CD14-positive monocyte (primary cell): ENCODE data around the gene ACSS1. TPM values are rescaled to one million over a fixed set of nuclear protein-coding genes. Genes with fewer than 3 reads are reported as not detected.

Experiments used
- DNase-seq, 3 donors: peaks; one replicate each; pipeline ENCODE4 v3.0.0-alpha.2; 2011 to 2022
- H2AFZ ChIP-seq: 2 replicates; pipeline ENCODE4 v1.6.0; 2012; ENCODE audit warnings: mild to moderate bottlenecking, low read depth, low read length, inconsistent platforms; ENCODE audit not compliant: insufficient read depth, poor library complexity, severe bottlenecking
- H3K27ac ChIP-seq, 2 donors: 1 replicate in 1 of 2; 2 replicates in 1 of 2; pipeline ENCODE4 v1.5.1; 2012 to 2013; ENCODE audit warnings: low read length in 2 of 2, control low read depth in 1 of 2, inconsistent platforms in 1 of 2, low read depth in 1 of 2, mild to moderate bottlenecking in 1 of 2
- H3K27me3 ChIP-seq, 2 donors: one replicate each; pipeline versions ENCODE4 v1.6.0 to v1.6.1; 2011 to 2013; ENCODE audit warnings: low read length in 2 of 2; ENCODE audit not compliant: control insufficient read depth in 2 of 2, insufficient read depth in 2 of 2
- H3K36me3 ChIP-seq, 2 donors: replicated peaks in 1 of 2; 1 replicate in 1 of 2; 2 replicates in 1 of 2; pipeline versions ENCODE4 v1.5.1 to v1.6.1; 2012 to 2013; ENCODE audit warnings: low read length in 2 of 2, control low read depth in 1 of 2, inconsistent platforms in 1 of 2, mild to moderate bottlenecking in 1 of 2; ENCODE audit not compliant: insufficient read depth in 2 of 2, control insufficient read depth in 1 of 2
- H3K4me1 ChIP-seq, 2 donors: 1 replicate in 1 of 2; 2 replicates in 1 of 2; pipeline versions ENCODE4 v1.5.1 to v1.6.1; 2012 to 2013; ENCODE audit warnings: low read length in 2 of 2, control low read depth in 1 of 2, inconsistent platforms in 1 of 2, mild to moderate bottlenecking in 1 of 2, moderate library complexity in 1 of 2; ENCODE audit not compliant: insufficient read depth in 2 of 2, control insufficient read depth in 1 of 2
- H3K4me2 ChIP-seq: replicated peaks from 2 replicates; pipeline ENCODE3; 2012; ENCODE audit warnings: low read length, moderate library complexity, mild to moderate bottlenecking; ENCODE audit not compliant: poor library complexity, severe bottlenecking; ENCODE audit errors: extremely low read depth
- H3K4me3 ChIP-seq, 3 experiments: fragments of 200-600 bp in 1 of 3; sonication (generic) in 1 of 3; replicated peaks in 1 of 3; 1 replicate in 2 of 3; 2 replicates in 1 of 3; pipeline ENCODE4 v1.5.1; 2011 to 2013; ENCODE audit warnings: low read length in 3 of 3, mild to moderate bottlenecking in 3 of 3, control low read depth in 2 of 3, low read depth in 2 of 3, inconsistent platforms in 1 of 3, moderate library complexity in 1 of 3
- H3K79me2 ChIP-seq: 2 replicates; pipeline ENCODE4 v1.6.0; 2012; ENCODE audit warnings: mild to moderate bottlenecking, control low read depth, inconsistent platforms, low read length, moderate library complexity; ENCODE audit not compliant: insufficient read depth
- H3K9ac ChIP-seq: 2 replicates; pipeline ENCODE4 v1.6.0; 2017; ENCODE audit warnings: low read length, mild to moderate bottlenecking; ENCODE audit not compliant: insufficient read depth, poor library complexity, severe bottlenecking
- H3K9me3 ChIP-seq, 2 donors: replicated peaks in 1 of 2; 1 replicate in 1 of 2; 2 replicates in 1 of 2; pipeline versions ENCODE4 v1.5.1 to v1.6.1; 2012 to 2013; ENCODE audit warnings: low read length in 2 of 2, control low read depth in 1 of 2; ENCODE audit not compliant: control insufficient read depth in 1 of 2, insufficient read depth in 1 of 2
- H4K20me1 ChIP-seq: 2 replicates; pipeline ENCODE4 v1.6.0; 2012; ENCODE audit warnings: mild to moderate bottlenecking, low read length, control low read depth, moderate library complexity; ENCODE audit not compliant: insufficient read depth
- H3K27ac Mint-ChIP-seq, 7 donors: one replicate each; pipeline ENCODE4 v1.8.0; 2020; ENCODE audit warnings: mild to moderate bottlenecking in 7 of 7, mixed read lengths in 7 of 7, moderate library complexity in 6 of 7, inconsistent platforms in 2 of 7
- H3K27me3 Mint-ChIP-seq, 3 donors: one replicate each; pipeline ENCODE4 v1.8.0; 2021 to 2022; ENCODE audit warnings: low read depth in 3 of 3, mild to moderate bottlenecking in 3 of 3, mixed read lengths in 3 of 3, moderate library complexity in 3 of 3, inconsistent platforms in 1 of 3
- H3K36me3 Mint-ChIP-seq, 2 donors: one replicate each; pipeline ENCODE4 v1.8.0; 2020; ENCODE audit warnings: mixed read lengths in 2 of 2, inconsistent platforms in 1 of 2, mild to moderate bottlenecking in 1 of 2
- H3K4me1 Mint-ChIP-seq: one replicate; pipeline ENCODE4 v1.8.0; 2020; ENCODE audit warnings: mild to moderate bottlenecking, mixed read lengths
- H3K4me3 Mint-ChIP-seq, 2 donors: one replicate each; pipeline ENCODE4 v1.8.0; 2020; ENCODE audit warnings: mild to moderate bottlenecking in 2 of 2, mixed read lengths in 2 of 2, moderate library complexity in 1 of 2
- H3K9me3 Mint-ChIP-seq, 7 donors: one replicate each; pipeline ENCODE4 v1.8.0; 2020 to 2022; ENCODE audit warnings: mixed read lengths in 7 of 7, mild to moderate bottlenecking in 6 of 7, moderate library complexity in 6 of 7, inconsistent platforms in 2 of 7
- CTCF ChIP-seq: fragments of 200-600 bp; IDR thresholded peaks from one replicate; pipeline ENCODE4 v1.8.0; 2022; ENCODE audit warnings: antibody characterized with exemption, mild to moderate bottlenecking
- WGBS: methylation state at CpG from one replicate; pipeline ENCODE4 v1.1.5; 2013; ENCODE audit warnings: missing lambda C conversion rate; ENCODE audit not compliant: insufficient coverage; 5-methylcytosine and 5-hydroxymethylcytosine counted together
- intact Hi-C, 2 donors: fragments of 100-400 bp; cut with micrococcal nuclease; formaldehyde crosslinking; loops; one replicate each; pipeline versions ENCODE4 v1.15.0 to v1.15.1; 2023
- polyA plus RNA-seq, 3 donors: library from polyadenylated mRNA; depleted of rRNA in 1 of 3; unstranded in 2 of 3; stranded (reverse) in 1 of 3; fragments of 300-500 nt in 2 of 3; fragments of >200 nt in 1 of 3; fragmentation: Illumina TruSeq in 2 of 3; gene quantifications; 1 replicate in 2 of 3; 2 replicates in 1 of 3; pipeline ENCODE4 v1.2.3, GENCODE V29; 2012 to 2021

The ACSS1 gene
- polyA plus RNA-seq, 3 donors: 26.6 to 32.0 (median 27.6) TPM

- H4K20me1 ChIP-seq: peaks cover 48% of the 10 kb centered on the region
- H3K79me2 ChIP-seq: peaks cover 44% of the 10 kb centered on the region
- Mint-ChIP-seq H3K36me3 (peaks cover 0 to 9% of the 10 kb centered on the region in 2 donors), H3K27ac (peak overlapping the region in 1 of 7 donors; percentile 37), H3K4me3 (no peak overlapping the region), H3K9me3 (peaks cover 0 to 2% (median 0%) of the 10 kb centered on the region in 7 donors), H3K4me1 (peaks cover 50% of the 10 kb centered on the region), H3K27me3 (peaks cover 0 to 6% (median 0%) of the 10 kb centered on the region in 3 donors)
- H3K9me3 ChIP-seq: no peaks in the 10 kb centered on the region
- no peaks in the 10 kb centered on the region for H3K27me3 ChIP-seq
- whole genome bisulfite sequencing: 92% methylated on average over 7 of the region's 10 CpGs
- no peak overlapping the region for H3K9ac ChIP-seq
- no peak overlapping the region for H2AFZ ChIP-seq
- H3K4me2 ChIP-seq: no peak overlapping the region
- no peak for TF ChIP-seq CTCF
- peak in 1 of 3 donors; percentile 28 for DNase-seq
- H3K4me1 ChIP-seq: peaks cover 39 to 47% of the 10 kb centered on the region in 2 donors
- no peak overlapping the region for H3K27ac ChIP-seq
- H3K4me3 ChIP-seq: no peak overlapping the region
- intact Hi-C loops: loop anchor here in 1 of 2 donors (5.0 to 10.0 kb wide), 2 partner anchors 192 to 340 kb away; partner anchors contain the start of genes ABHD12 and PYGB
- H3K36me3 ChIP-seq: peaks cover 2 to 7% of the 10 kb centered on the region in 2 donors
Measured at GRCh38 chr20:25054995-25055629, 2.8 kb downstream of the ACSS1 start.

DNA sequence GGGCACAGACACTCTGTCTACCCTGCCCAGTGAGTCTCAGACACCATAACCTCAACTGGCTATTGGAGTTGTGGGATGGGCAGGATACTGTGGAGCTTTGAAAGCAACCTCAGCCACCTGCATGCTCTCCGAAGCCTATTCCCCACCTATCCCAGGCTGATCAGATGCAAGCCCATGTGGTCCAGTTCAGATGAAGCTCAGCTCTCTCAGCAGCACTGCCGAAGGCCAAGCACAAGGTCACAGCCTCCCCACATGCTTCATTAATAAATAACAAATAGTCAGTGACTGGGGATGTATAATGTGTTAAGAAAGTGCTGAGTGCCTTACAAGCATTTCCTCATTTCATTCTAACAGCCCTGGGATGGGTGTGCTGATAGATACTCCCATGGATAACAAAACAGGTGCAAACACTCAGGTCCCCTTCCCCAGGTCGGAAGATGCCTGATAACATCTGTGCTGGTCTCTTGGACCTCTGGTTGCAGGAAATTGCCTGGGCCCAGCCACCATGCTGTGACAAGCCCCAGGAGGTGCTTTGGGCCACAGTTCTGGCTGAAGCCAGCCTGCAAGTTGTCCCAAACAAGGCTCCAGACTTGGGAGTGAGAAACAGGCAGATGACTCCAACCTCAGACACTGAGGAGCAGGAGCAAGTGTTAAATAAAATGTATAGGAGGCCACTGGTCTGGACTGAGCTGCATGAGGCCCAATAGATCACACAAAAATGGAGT is 3.7 kb downstream of the ACSS1 start:
- peaks cover 2 to 7% of the 10 kb centered on the region in 2 donors for H3K36me3 ChIP-seq
- H2AFZ ChIP-seq: no peak overlapping the region
- H3K4me3 ChIP-seq: no peak overlapping the region
- no peak for TF ChIP-seq CTCF
- H3K4me3 Mint-ChIP-seq: no peak overlapping the region
- intact Hi-C loops: loop anchor here in 1 of 2 donors (10.0 kb wide), 1 partner anchor 341 kb away; the partner anchor contains the start of gene ABHD12
- H3K27ac Mint-ChIP-seq: peak overlapping the region in 3 of 7 donors; percentile 24 to 67 (median 50)
- no peak for DNase-seq
- peaks cover 56% of the 10 kb centered on the region for H4K20me1 ChIP-seq
- no peak overlapping the region for H3K9ac ChIP-seq
- no peaks in the 10 kb centered on the region for H3K27me3 Mint-ChIP-seq
- no CpG with 5 or more reads among the region's 3 CpGs for WGBS
- peak overlapping the region in 1 of 2 donors; percentile 56 for H3K27ac ChIP-seq
- H3K4me1 ChIP-seq: peaks cover 39 to 47% of the 10 kb centered on the region in 2 donors
- H3K9me3 Mint-ChIP-seq: no peaks in the 10 kb centered on the region
- peak overlapping the region; percentile 13 for H3K4me2 ChIP-seq
- H3K4me1 Mint-ChIP-seq: peaks cover 53% of the 10 kb centered on the region
- H3K79me2 ChIP-seq: peaks cover 50% of the 10 kb centered on the region
- no peaks in the 10 kb centered on the region for H3K27me3 ChIP-seq
- H3K9me3 ChIP-seq: no peaks in the 10 kb centered on the region
- H3K36me3 Mint-ChIP-seq: peaks cover 3 to 13% of the 10 kb centered on the region in 2 donors
